HepG2 (cell line): ENCODE measurements around the gene HEXIM1. TPM values are rescaled to one million over a fixed set of nuclear protein-coding genes. Genes with fewer than 3 reads are reported as not detected.

Experiments
- ESRRA ChIP-seq: sonication (generic); formaldehyde crosslinking; IDR thresholded peaks from 2 replicates; pipeline ENCODE4 v1.5.1; 2020; ENCODE audit warnings: mild to moderate bottlenecking, low read depth, missing genetic modification reagents
- KIAA2018 ChIP-seq: sonication (generic); formaldehyde crosslinking; IDR thresholded peaks from 2 replicates; pipeline ENCODE4 v1.5.0; 2020; ENCODE audit warnings: mild to moderate bottlenecking, missing genetic modification reagents, borderline replicate concordance
- NR3C1 ChIP-seq: sonication (generic); formaldehyde crosslinking; IDR thresholded peaks from 2 replicates; pipeline ENCODE4 v1.4.0; 2020; ENCODE audit warnings: missing genetic modification reagents
- RBM22 ChIP-seq: fragments of 200-400 bp; formaldehyde crosslinking; optimal IDR thresholded peaks from 2 replicates; pipeline ENCODE3; 2017; ENCODE audit warnings: mild to moderate bottlenecking, low read length, moderate library complexity
- SAFB2 ChIP-seq: sonication (generic); formaldehyde crosslinking; IDR thresholded peaks from 2 replicates; pipeline ENCODE4 v1.5.1; 2020; ENCODE audit warnings: missing genetic modification reagents, low read depth, mild to moderate bottlenecking, borderline replicate concordance
- SOX5 ChIP-seq: IDR thresholded peaks from 2 replicates; pipeline ENCODE4 v1.6.1; 2016; ENCODE audit warnings: borderline replicate concordance
- TEAD3 ChIP-seq: optimal IDR thresholded peaks from 2 replicates; pipeline ENCODE3; 2016; ENCODE audit warnings: borderline replicate concordance
- THAP9 ChIP-seq: sonication (generic); formaldehyde crosslinking; IDR thresholded peaks from 2 replicates; pipeline ENCODE4; 2020; ENCODE audit warnings: missing genetic modification reagents, mild to moderate bottlenecking, borderline replicate concordance
- YEATS2 ChIP-seq: sonication (generic); formaldehyde crosslinking; IDR thresholded peaks from 2 replicates; pipeline ENCODE4 v1.4.0; 2020; ENCODE audit warnings: missing genetic modification reagents, borderline replicate concordance
- ZFP62 ChIP-seq: sonication (generic); formaldehyde crosslinking; IDR thresholded peaks from 2 replicates; pipeline ENCODE4 v1.4.0; 2020; ENCODE audit warnings: missing genetic modification reagents
- ZNF441 ChIP-seq: sonication (generic); formaldehyde crosslinking; IDR thresholded peaks from 2 replicates; pipeline ENCODE4 v1.7.0; 2021; ENCODE audit warnings: missing genetic modification reagents, borderline replicate concordance
- ZNF543 ChIP-seq: sonication (generic); formaldehyde crosslinking; IDR thresholded peaks from 2 replicates; pipeline ENCODE4 v1.4.0; 2020; ENCODE audit warnings: mild to moderate bottlenecking, missing genetic modification reagents
- polyA plus RNA-seq, 8 experiments: library from polyadenylated mRNA; depleted of rRNA in 3 of 8; stranded (reverse) in 7 of 8; unstranded in 1 of 8; fragments of >200 nt; fragmentation: Illumina TruSeq in 4 of 8; extraction: Trizol in 4 of 8; gene quantifications; 2 replicates each; pipeline versions ENCODE4 v1.2.1 to v1.2.3, GENCODE V29; 2011 to 2016; ENCODE audit warnings: low read depth in 4 of 8, missing spikeins in 1 of 8, mixed read lengths in 1 of 8; ENCODE audit not compliant: insufficient read depth in 1 of 8
- total RNA-seq, 5 experiments: library from RNA; depleted of rRNA; stranded (reverse); fragments of >200 nt; fragmentation: Illumina TruSeq; extraction: Trizol; gene quantifications; 2 replicates each; pipeline ENCODE4 v1.2.3, GENCODE V29; 2016; ENCODE audit warnings: low read depth in 1 of 5
- TF ChIP-seq, protein P1 (sequence below): sonication (generic); formaldehyde crosslinking; IDR thresholded peaks from 2 replicates; pipeline ENCODE4 v1.4.0; 2020; ENCODE audit warnings: low read depth, mild to moderate bottlenecking, missing genetic modification reagents
- TF ChIP-seq, protein P2 (sequence below): sonication (generic); formaldehyde crosslinking; IDR thresholded peaks from 2 replicates; pipeline ENCODE4 v1.5.0; 2020; ENCODE audit warnings: mild to moderate bottlenecking, missing genetic modification reagents, borderline replicate concordance

The HEXIM1 gene
- total and polyA plus RNA-seq, 2 of the 13 experiments (the other 11 are each of a cell fraction or from before 2014, with no cell fraction given): 10.5 to 16.6 TPM

DNA sequence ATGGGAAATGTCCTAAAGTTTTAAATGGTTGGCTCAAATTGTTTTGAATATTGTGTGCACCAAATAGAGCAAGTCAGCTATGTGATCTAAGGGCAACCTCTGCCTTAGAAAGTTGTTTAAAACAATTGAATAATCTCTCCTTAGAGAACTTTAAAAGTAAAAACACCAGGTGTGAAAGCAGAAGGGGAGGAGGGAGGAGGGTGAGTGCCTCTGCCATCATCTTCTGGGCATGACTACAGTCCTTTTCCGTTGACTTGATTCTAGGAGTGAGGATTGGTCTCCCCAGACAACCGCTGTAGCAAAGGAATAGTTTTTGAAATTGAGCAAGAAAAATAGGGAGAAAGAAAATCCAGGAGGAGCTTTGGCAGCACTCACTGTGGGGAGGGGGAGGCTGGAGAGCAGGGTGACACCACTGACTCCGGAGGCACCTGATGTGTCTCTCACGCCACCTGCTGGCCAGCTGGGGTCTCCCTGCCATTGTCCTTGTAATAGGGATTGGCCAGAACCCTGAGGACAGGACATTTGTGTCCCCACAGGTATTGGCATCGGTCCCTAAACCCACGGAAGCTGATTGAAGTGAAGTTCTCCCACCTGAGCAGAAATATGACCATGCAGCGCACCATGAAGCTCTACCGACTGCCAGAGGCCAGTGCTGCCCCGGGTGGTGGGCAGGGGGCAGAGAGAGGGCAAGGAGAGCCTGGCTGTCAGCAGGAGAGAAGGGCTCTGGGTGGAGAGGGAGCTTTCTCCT, 49.2 kb upstream of the HEXIM1 start (continued):
- no peak for TF ChIP-seq KIAA2018 (CRISPR knock-in tag)
- TF ChIP-seq, protein P1, sequence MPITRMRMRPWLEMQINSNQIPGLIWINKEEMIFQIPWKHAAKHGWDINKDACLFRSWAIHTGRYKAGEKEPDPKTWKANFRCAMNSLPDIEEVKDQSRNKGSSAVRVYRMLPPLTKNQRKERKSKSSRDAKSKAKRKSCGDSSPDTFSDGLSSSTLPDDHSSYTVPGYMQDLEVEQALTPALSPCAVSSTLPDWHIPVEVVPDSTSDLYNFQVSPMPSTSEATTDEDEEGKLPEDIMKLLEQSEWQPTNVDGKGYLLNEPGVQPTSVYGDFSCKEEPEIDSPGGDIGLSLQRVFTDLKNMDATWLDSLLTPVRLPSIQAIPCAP (CRISPR knock-in tag): no peak
- 0 out of 2 replicates have a peak, but pooled peaks have one; percentile 48 for TF ChIP-seq YEATS2 (CRISPR knock-in tag)
- TF ChIP-seq ESRRA (CRISPR knock-in tag): peak; percentile 19; the same call in 1 of the 2 replicates
- TF ChIP-seq, protein P2, sequence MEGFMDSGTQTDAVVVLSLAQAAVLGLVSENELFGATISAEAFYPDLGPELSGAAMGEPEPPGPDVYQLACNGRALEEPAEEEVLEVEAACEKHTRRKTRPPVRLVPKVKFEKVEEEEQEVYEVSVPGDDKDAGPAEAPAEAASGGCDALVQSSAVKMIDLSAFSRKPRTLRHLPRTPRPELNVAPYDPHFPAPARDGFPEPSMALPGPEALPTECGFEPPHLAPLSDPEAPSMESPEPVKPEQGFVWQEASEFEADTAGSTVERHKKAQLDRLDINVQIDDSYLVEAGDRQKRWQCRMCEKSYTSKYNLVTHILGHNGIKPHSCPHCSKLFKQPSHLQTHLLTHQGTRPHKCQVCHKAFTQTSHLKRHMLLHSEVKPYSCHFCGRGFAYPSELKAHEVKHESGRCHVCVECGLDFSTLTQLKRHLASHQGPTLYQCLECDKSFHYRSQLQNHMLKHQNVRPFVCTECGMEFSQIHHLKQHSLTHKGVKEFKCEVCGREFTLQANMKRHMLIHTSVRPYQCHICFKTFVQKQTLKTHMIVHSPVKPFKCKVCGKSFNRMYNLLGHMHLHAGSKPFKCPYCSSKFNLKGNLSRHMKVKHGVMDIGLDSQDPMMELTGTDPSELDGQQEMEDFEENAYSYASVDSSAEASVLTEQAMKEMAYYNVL (CRISPR knock-in tag): peak; percentile 42; the same call in 1 of the 2 replicates
- no peak; the same call in 1 of the 2 replicates for TF ChIP-seq THAP9 (CRISPR knock-in tag)
- TF ChIP-seq NR3C1: no peak
- TF ChIP-seq RBM22: peak; percentile 55
- no peak for TF ChIP-seq SAFB2 (CRISPR knock-in tag)
- TF ChIP-seq ZNF441 (CRISPR knock-in tag): peak; percentile 52; the same call in 1 of the 2 replicates
- TF ChIP-seq ZFP62: no peak
- TF ChIP-seq TEAD3: peak; percentile 43
- TF ChIP-seq ZNF543 (CRISPR knock-in tag): no peak
- 0 out of 2 replicates have a peak, but pooled peaks have one; percentile 17 for TF ChIP-seq SOX5 (CRISPR knock-in tag)
